Suppressor macrophage treated with lipopolysaccharide for 1 hour (primary cell): ENCODE results near the gene TYW1.
"Not testable (repeated sequence)": the region's sequence is repeated elsewhere in the genome, so short reads cannot be mapped to it uniquely, and the experiment has no call there.

Experiments
- DNase-seq, 3 donors: peaks; one replicate each; pipeline ENCODE4 v3.0.0-alpha.2; 2020 to 2022

TYW1 gene

GRCh38 chr7:67135617-67136486 lies 139.2 kb downstream of the TYW1 start:
- not testable (repeated sequence) for DNase-seq

GRCh38 chr7:67137489-67137888 lies 140.9 kb downstream of the TYW1 start:
- DNase-seq: not testable (repeated sequence)

- not testable (repeated sequence) for DNase-seq
Observed at GRCh38 chr7:67139876-67140275, 143.2 kb downstream of the TYW1 start.

GRCh38 chr7:67141001-67141400 lies 144.4 kb downstream of the TYW1 start:
- DNase-seq: not testable (repeated sequence)

- peak in 2 of 3 donors; percentile 6 to 24 for DNase-seq
Observed at GRCh38 chr7:67143091-67143786, 146.6 kb downstream of the TYW1 start.

- DNase-seq: not testable (repeated sequence)
Observed at GRCh38 chr7:67145581-67146193, 149.1 kb downstream of the TYW1 start.

GRCh38 chr7:67149131-67149530 lies 152.5 kb downstream of the TYW1 start:
- not testable (repeated sequence) for DNase-seq

- not testable (repeated sequence) for DNase-seq
Observed at GRCh38 chr7:67154374-67154773, 157.7 kb downstream of the TYW1 start.

- DNase-seq: not testable (repeated sequence)
Observed at GRCh38 chr7:67156064-67156463, 159.4 kb downstream of the TYW1 start.

- DNase-seq: not testable (repeated sequence)
Observed at GRCh38 chr7:67163285-67163684, 166.7 kb downstream of the TYW1 start.

GRCh38 chr7:67171151-67171550 lies 174.5 kb downstream of the TYW1 start:
- not testable (repeated sequence) for DNase-seq

GRCh38 chr7:67176730-67177129 lies 180.1 kb downstream of the TYW1 start:
- DNase-seq: not testable (repeated sequence)

GRCh38 chr7:67178915-67179688 lies 182.5 kb downstream of the TYW1 start:
- not testable (repeated sequence) for DNase-seq

- DNase-seq: not testable (repeated sequence)
Observed at GRCh38 chr7:67182956-67183750, 186.5 kb downstream of the TYW1 start.

- not testable (repeated sequence) for DNase-seq
Observed at GRCh38 chr7:67184912-67185659, 188.5 kb downstream of the TYW1 start.

GRCh38 chr7:67185660-67186129 lies 189.1 kb downstream of the TYW1 start:
- DNase-seq: not testable (repeated sequence)

GRCh38 chr7:67189160-67189559 lies 192.5 kb downstream of the TYW1 start:
- not testable (repeated sequence) for DNase-seq

- DNase-seq: not testable (repeated sequence)
Observed at GRCh38 chr7:67189801-67190465, 193.3 kb downstream of the TYW1 start.

GRCh38 chr7:67191002-67191720 lies 194.5 kb downstream of the TYW1 start:
- not testable (repeated sequence) for DNase-seq
